Trophoblast cell (in vitro differentiated cells and primary cell): Measurements from ENCODE around the gene RNF141.

ENCODE experiments used
- DNase-seq, 2 donors: peaks; one replicate each; pipeline ENCODE4 v3.0.0-alpha.2; 2016
- H2AFZ ChIP-seq: 2 replicates; pipeline ENCODE4 v1.6.1; 2013; ENCODE audit warnings: low read length, moderate library complexity, mild to moderate bottlenecking; ENCODE audit not compliant: insufficient read depth, poor library complexity
- H2AK5ac ChIP-seq: 2 replicates; pipeline ENCODE4 v1.6.1; 2013; ENCODE audit warnings: mild to moderate bottlenecking, low read length
- H2BK120ac ChIP-seq: 2 replicates; pipeline ENCODE4 v1.6.1; 2013; ENCODE audit warnings: low read length, mild to moderate bottlenecking, moderate library complexity; ENCODE audit not compliant: insufficient read depth, poor library complexity
- H2BK12ac ChIP-seq: 2 replicates; pipeline ENCODE4 v1.6.1; 2013; ENCODE audit warnings: mild to moderate bottlenecking, low read length, moderate library complexity
- H2BK5ac ChIP-seq: 2 replicates; pipeline ENCODE4 v1.6.1; 2013; ENCODE audit warnings: low read length, low read depth, moderate library complexity, mild to moderate bottlenecking; ENCODE audit not compliant: poor library complexity
- H3K14ac ChIP-seq: 2 replicates; pipeline ENCODE4 v1.6.1; 2013; ENCODE audit warnings: mild to moderate bottlenecking, low read length
- H3K18ac ChIP-seq: 2 replicates; pipeline ENCODE4 v1.6.1; 2013; ENCODE audit warnings: mild to moderate bottlenecking, low read length
- H3K23ac ChIP-seq: 2 replicates; pipeline ENCODE4 v1.6.1; 2013; ENCODE audit warnings: low read length
- H3K27ac ChIP-seq: 2 replicates; pipeline ENCODE4 v1.5.1; 2013; ENCODE audit warnings: low read depth, mild to moderate bottlenecking, inconsistent platforms, low read length, moderate library complexity
- H3K27me3 ChIP-seq: 2 replicates; pipeline ENCODE4 v1.6.1; 2013; ENCODE audit warnings: inconsistent platforms, mild to moderate bottlenecking, low read length, moderate library complexity; ENCODE audit not compliant: insufficient read depth
- H3K36me3 ChIP-seq, 2 experiments: 1 replicate in 1 of 2; 2 replicates in 1 of 2; pipeline ENCODE4 v1.6.1; 2013; ENCODE audit warnings: low read length in 2 of 2, mild to moderate bottlenecking in 2 of 2, moderate library complexity in 1 of 2; ENCODE audit not compliant: insufficient read depth in 2 of 2, control insufficient read depth in 1 of 2
- H3K4ac ChIP-seq: 2 replicates; pipeline ENCODE4 v1.6.1; 2013; ENCODE audit warnings: low read depth, mild to moderate bottlenecking, low read length, moderate library complexity
- H3K4me1 ChIP-seq, 2 experiments: 1 replicate in 1 of 2; 2 replicates in 1 of 2; pipeline ENCODE4 v1.6.1; 2013; ENCODE audit warnings: low read length in 2 of 2, mild to moderate bottlenecking in 2 of 2, moderate library complexity in 1 of 2; ENCODE audit not compliant: insufficient read depth in 2 of 2, control insufficient read depth in 1 of 2
- H3K4me2 ChIP-seq: 2 replicates; pipeline ENCODE4 v1.6.1; 2013; ENCODE audit warnings: inconsistent platforms, mild to moderate bottlenecking, low read length, moderate library complexity
- H3K4me3 ChIP-seq: 2 replicates; pipeline ENCODE4 v1.5.1; 2013; ENCODE audit warnings: mild to moderate bottlenecking, low read depth, low read length, inconsistent platforms
- H3K79me1 ChIP-seq: one replicate; pipeline ENCODE4 v1.6.1; 2013; ENCODE audit warnings: low read length
- H3K79me2 ChIP-seq: 2 replicates; pipeline ENCODE4 v1.6.1; 2013; ENCODE audit warnings: low read length, mild to moderate bottlenecking; ENCODE audit not compliant: control insufficient read depth, insufficient read depth, poor library complexity
- H3K9ac ChIP-seq: 2 replicates; pipeline ENCODE4 v1.6.1; 2013; ENCODE audit warnings: mild to moderate bottlenecking, low read length
- H3K9me3 ChIP-seq: 2 replicates; pipeline ENCODE4 v1.6.1; 2013; ENCODE audit warnings: low read depth, mild to moderate bottlenecking, control low read depth, inconsistent platforms, low read length; ENCODE audit not compliant: insufficient read depth
- H4K12ac ChIP-seq: 2 replicates; pipeline ENCODE4 v1.6.1; 2013; ENCODE audit warnings: low read depth, mild to moderate bottlenecking, low read length, moderate library complexity
- H4K8ac ChIP-seq: 2 replicates; pipeline ENCODE4 v1.6.1; 2013; ENCODE audit warnings: low read depth, mild to moderate bottlenecking, low read length, moderate library complexity
- H4K91ac ChIP-seq: one replicate; pipeline ENCODE4 v1.6.1; 2013; ENCODE audit warnings: low read depth, mild to moderate bottlenecking, low read length, moderate library complexity
- WGBS: extraction: QIAGEN DNeasy Blood & Tissue Kit; methylation state at CpG from one replicate; pipeline ENCODE4 v1.1.7; 2013; ENCODE audit warnings: missing lambda C conversion rate; ENCODE audit not compliant: insufficient read length, insufficient coverage; ENCODE audit errors: extremely low coverage; 5-methylcytosine and 5-hydroxymethylcytosine counted together

The RNF141 gene

DNA sequence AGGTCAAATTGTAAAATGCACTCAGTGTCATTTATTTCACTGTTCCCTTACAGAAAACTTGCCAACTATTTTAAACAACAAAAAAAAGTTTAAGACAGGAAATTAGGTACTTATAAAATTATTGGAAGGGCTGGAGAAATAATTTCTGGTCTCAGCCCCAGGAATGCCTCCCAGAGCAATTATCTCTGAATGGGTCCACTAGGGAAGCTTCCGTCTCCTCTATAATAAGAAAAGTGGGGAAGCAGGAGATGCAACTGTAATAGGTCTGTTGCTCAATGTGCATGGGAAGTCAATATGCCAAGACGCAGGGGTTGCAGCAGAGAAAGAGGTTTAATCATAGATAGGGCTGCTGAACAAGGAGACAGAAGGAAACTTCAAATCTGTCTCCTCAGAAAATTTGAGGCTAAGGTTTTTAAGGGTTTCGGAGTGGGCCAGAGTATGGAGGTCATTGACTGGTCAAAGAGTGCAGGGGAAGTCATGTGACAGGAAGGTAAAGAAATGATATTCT, 10.9 kb upstream of the RNF141 start:
- H4K91ac ChIP-seq, result no peak overlapping the region
- no peak overlapping the region for H3K4ac ChIP-seq
- no peak overlapping the region for H2BK120ac ChIP-seq
- H3K18ac ChIP-seq, result no peak overlapping the region
- no peaks in the 10 kb centered on the region for H3K36me3 ChIP-seq
- H3K4me3 ChIP-seq, result no peak overlapping the region
- no peak overlapping the region for H2BK12ac ChIP-seq
- H3K4me2 ChIP-seq, result no peak overlapping the region
- no peak overlapping the region for H3K14ac ChIP-seq
- H3K9ac ChIP-seq, result no peak overlapping the region
- no peaks in the 10 kb centered on the region for H3K9me3 ChIP-seq
- no peak overlapping the region for H4K8ac ChIP-seq
- no peak overlapping the region for H4K12ac ChIP-seq
- no CpG with 5 or more reads among the region's 3 CpGs for WGBS
- no peak overlapping the region for H2AK5ac ChIP-seq
- DNase-seq, result no peak
- H3K23ac ChIP-seq, result no peak overlapping the region
- no peaks in the 10 kb centered on the region for H3K4me1 ChIP-seq
- H2BK5ac ChIP-seq, result no peak overlapping the region
- H2AFZ ChIP-seq, result no peak overlapping the region
- no peaks in the 10 kb centered on the region for H3K79me1 ChIP-seq
- no peak overlapping the region for H3K27ac ChIP-seq
- no peaks in the 10 kb centered on the region for H3K79me2 ChIP-seq
- H3K27me3 ChIP-seq, result no peaks in the 10 kb centered on the region

DNA sequence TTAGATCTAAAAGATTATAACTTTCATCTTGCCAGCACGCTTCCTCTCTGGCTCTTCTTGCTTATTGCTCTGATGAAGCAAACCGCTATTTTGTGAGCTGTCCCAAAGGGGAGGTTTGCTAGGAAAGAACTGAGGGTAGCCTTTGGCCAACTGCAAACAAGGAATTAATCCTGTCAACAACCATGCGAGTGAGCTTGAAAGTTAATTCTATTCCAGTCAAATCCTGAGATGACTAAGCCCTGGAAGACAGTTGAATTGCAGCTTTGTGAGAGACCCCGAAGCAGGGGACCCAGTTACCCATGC, 10.3 kb upstream of the RNF141 start:
- Histone ChIP-seq H3K9me3 (no peaks in the 10 kb centered on the region), H2AFZ (no peak overlapping the region), H2BK12ac (no peak overlapping the region), H2BK5ac (no peak overlapping the region), H3K23ac (no peak overlapping the region), H4K8ac (no peak overlapping the region), H3K4me2 (no peak overlapping the region), H2BK120ac (no peak overlapping the region), H3K9ac (no peak overlapping the region), H3K18ac (no peak overlapping the region), H4K12ac (no peak overlapping the region), H3K27ac (no peak overlapping the region), H3K79me2 (no peaks in the 10 kb centered on the region), H3K4me1 (no peaks in the 10 kb centered on the region), H2AK5ac (no peak overlapping the region), H4K91ac (no peak overlapping the region), H3K79me1 (no peaks in the 10 kb centered on the region), H3K4ac (no peak overlapping the region), H3K14ac (no peak overlapping the region), H3K4me3 (no peak overlapping the region), H3K27me3 (no peaks in the 10 kb centered on the region), H3K36me3 (no peaks in the 10 kb centered on the region)
- DNase-seq, result no peak
- WGBS, result no CpG with 5 or more reads among the region's 4 CpGs

DNA sequence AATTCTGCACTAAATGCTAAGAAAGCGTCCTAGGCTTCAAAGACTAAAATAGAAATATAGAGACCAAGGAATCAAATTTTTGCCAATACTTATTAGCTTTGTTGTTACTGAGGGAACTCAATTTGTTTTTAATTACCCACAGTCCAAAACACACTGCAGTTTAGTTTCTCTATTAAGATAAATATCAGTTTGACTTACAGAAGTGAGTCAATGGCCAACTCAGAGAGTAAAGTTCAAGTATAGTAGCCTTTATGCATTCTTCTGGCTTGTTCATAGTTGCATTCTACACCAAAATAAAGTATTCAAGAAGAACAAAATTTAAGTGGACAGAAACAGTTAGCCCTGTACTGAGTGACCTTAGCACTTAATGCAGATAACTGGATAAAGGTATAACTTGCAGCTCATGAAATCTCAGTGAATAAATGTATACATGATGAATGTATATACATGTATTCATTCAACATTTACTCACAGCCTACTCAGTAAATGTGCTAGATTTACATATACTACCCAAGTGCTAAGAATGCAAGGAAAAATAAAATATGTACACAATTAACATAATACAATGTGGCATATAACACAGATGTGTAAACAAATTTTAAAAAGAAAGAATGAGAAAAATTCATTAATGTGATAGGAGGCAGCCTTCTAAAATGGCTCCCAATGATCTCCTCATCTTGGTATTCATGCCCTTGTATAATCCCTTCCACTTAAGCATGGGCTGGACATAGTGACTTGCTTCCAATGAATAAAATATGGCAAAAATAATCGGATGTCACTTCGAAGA, 9.7 kb upstream of the RNF141 start:
- Histone ChIP-seq H2AFZ (no peak overlapping the region), H3K79me1 (no peaks in the 10 kb centered on the region), H4K8ac (no peak overlapping the region), H2BK120ac (no peak overlapping the region), H3K23ac (no peak overlapping the region), H3K79me2 (no peaks in the 10 kb centered on the region), H3K36me3 (no peaks in the 10 kb centered on the region), H3K4ac (no peak overlapping the region), H3K27me3 (no peaks in the 10 kb centered on the region), H4K12ac (no peak overlapping the region), H3K27ac (no peak overlapping the region), H4K91ac (no peak overlapping the region), H3K18ac (no peak overlapping the region), H2BK5ac (no peak overlapping the region), H3K4me1 (no peaks in the 10 kb centered on the region), H2AK5ac (no peak overlapping the region), H3K9ac (no peak overlapping the region), H3K4me2 (no peak overlapping the region), H3K14ac (no peak overlapping the region), H3K4me3 (no peak overlapping the region), H3K9me3 (no peaks in the 10 kb centered on the region), H2BK12ac (no peak overlapping the region)
- WGBS, result no CpG with 5 or more reads among the region's 3 CpGs
- DNase-seq, result peak in 1 of 2 donors; percentile 55

DNA sequence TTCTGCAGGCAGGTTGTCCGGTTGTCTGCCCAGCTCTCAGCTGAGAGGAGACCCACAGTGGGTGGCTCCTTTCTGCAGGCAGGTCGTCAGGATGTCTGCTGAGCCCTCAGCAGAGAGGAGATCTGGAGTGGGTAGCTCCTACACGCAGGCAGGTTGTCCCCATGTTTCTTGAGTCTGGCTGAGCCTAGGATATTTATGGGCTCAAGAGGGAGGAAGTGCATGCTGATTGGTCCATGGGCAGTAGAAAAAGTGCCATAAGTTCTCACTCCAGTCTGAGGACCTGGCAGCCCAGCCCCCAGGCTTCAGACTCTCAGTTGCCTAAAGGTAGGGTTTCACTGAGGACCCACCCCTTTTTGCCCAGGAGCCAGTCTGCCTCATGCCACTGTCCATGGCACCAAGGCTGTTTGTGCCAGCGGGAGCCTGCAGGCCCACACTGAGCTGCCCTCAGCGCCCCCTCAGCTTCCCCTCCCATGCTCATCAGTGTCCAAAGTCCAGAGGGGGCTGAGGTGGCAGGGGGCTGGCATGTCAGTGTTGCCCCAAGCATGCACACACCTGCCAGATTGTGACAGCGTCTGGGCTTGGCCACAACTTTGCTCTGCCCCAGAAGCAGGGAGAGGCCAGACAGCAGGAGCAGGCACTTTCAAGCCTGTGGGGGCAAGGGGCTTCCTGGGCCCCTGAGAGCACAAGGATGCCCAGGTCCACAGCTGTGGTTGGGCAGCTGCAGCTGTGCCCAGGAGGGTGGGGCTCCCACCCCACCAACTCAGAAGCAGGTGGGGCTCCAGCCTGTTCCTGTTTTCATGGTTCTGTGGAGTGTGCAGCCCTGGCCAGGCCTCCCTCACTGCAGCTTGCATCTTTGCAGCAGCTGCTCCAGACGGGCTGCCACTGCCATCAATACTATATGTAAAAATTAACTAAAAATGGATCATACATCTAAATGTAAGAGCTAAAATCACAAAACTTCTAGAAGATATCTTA, 3.8 kb upstream of the RNF141 start:
- Histone ChIP-seq H3K36me3 (no peaks in the 10 kb centered on the region), H3K9me3 (no peaks in the 10 kb centered on the region), H3K9ac (no peak overlapping the region), H2AK5ac (no peak overlapping the region), H2BK12ac (no peak overlapping the region), H4K8ac (no peak overlapping the region), H3K4me3 (no peak overlapping the region), H3K27ac (no peak overlapping the region), H4K91ac (no peak overlapping the region), H2BK120ac (no peak overlapping the region), H3K18ac (no peak overlapping the region), H3K79me2 (no peaks in the 10 kb centered on the region), H4K12ac (no peak overlapping the region), H2AFZ (no peak overlapping the region), H3K4me2 (no peak overlapping the region), H3K27me3 (no peaks in the 10 kb centered on the region), H3K4ac (no peak overlapping the region), H3K14ac (no peak overlapping the region), H3K79me1 (peaks cover 4% of the 10 kb centered on the region), H2BK5ac (no peak overlapping the region), H3K23ac (no peak overlapping the region), H3K4me1 (no peaks in the 10 kb centered on the region)
- no peak for DNase-seq
- WGBS, result no CpG with 5 or more reads among the region's 7 CpGs
